Testis (tissue), 5 donors: ENCODE data around the gene ZNF146. TPM values are rescaled to one million over a fixed set of nuclear protein-coding genes. Genes with fewer than 3 reads are reported as not detected.
"Not testable (repeated sequence)": the region's sequence is repeated elsewhere in the genome, so short reads cannot be mapped to it uniquely, and the experiment has no call there.

Source experiments
- DNase-seq: peaks from one replicate; pipeline ENCODE4 v3.0.0-alpha.2; 2019
- H3K27ac ChIP-seq, 2 donors: fragments of 200-600 bp; sonication (generic); one replicate each; pipeline ENCODE4 v1.5.1; 2019
- H3K27me3 ChIP-seq: fragments of 200-600 bp; sonication (generic); one replicate; pipeline ENCODE4 v1.5.1; 2019
- H3K36me3 ChIP-seq: fragments of 200-600 bp; sonication (generic); one replicate; pipeline ENCODE4 v1.5.1; 2017; ENCODE audit warnings: low read depth; ENCODE audit errors: missing control alignments
- H3K4me1 ChIP-seq: fragments of 200-600 bp; sonication (generic); one replicate; pipeline ENCODE4 v1.5.1; 2019
- H3K4me3 ChIP-seq, 2 donors: fragments of 200-600 bp; sonication (generic); one replicate each; pipeline ENCODE4 v1.5.1; 2017 to 2019
- H3K9me3 ChIP-seq: fragments of 200-600 bp; sonication (generic); one replicate; pipeline ENCODE4 v1.5.1; 2017
- CTCF ChIP-seq, 3 experiments: fragments of 450-650 bp in 2 of 3; fragments of 200-600 bp in 1 of 3; sonication (generic) in 1 of 3; IDR thresholded peaks; one replicate each; pipeline ENCODE4 v1.5.1; 2016 to 2019; ENCODE audit warnings: antibody characterized with exemption in 3 of 3, mild to moderate bottlenecking in 2 of 3, moderate library complexity in 1 of 3
- POLR2A ChIP-seq: fragments of 450-650 bp; IDR thresholded peaks from one replicate; pipeline ENCODE4 v1.6.1; 2017; ENCODE audit warnings: antibody characterized with exemption, mild to moderate bottlenecking, moderate library complexity
- WGBS, 2 donors: methylation state at CpG; one replicate each; pipeline ENCODE4 v1.1.5; 2018; 5-methylcytosine and 5-hydroxymethylcytosine counted together
- intact Hi-C: fragments of 100-400 bp; cut with DNase I; formaldehyde crosslinking; loops from one replicate; pipeline ENCODE4 v1.15.1; 2023; ENCODE audit warnings: low total_unique reads
- long read RNA-seq, 2 donors: transcript quantifications; one replicate each; lab custom pipeline, GENCODE V29; 2026
- polyA plus RNA-seq: library from polyadenylated mRNA; stranded (reverse); fragments of 350-450 nt; fragmentation: Illumina TruSeq; extraction: RNeasy Lipid Tissue Mini Kit (QIAGEN cat#74804); gene quantifications from one replicate; pipeline ENCODE4 v1.2.3, GENCODE V29; 2014; ENCODE audit warnings: low read depth, low replicate concordance; ENCODE audit not compliant: insufficient read depth
- total RNA-seq, 2 donors: library from RNA; depleted of rRNA; stranded (reverse); fragments of >200 nt; gene quantifications; one replicate each; pipeline ENCODE4 v1.2.3, GENCODE V29; 2016

The ZNF146 gene
- total RNA-seq (10 to 100 TPM; 37.1 to 40.4 TPM), polyA plus RNA-seq (12.9 TPM)
- long read RNA-seq, donor 1, transcript ZNF146-202 (3 exons, 3,780 nt) = major isoform, 12 of 24 reads
- long read RNA-seq, donor 1, transcript ZNF146-201 (4 exons, 3,326 nt) = minor isoform, 8 of 24 reads
- long read RNA-seq, donor 1, partial matches to known transcripts = 0 of 24 reads
- long read RNA-seq, donor 1, other reads (novel, unspliced or antisense) = 0 of 24 reads
- long read RNA-seq, donor 2, transcript ZNF146-202 (3 exons, 3,780 nt) = minor isoform, 5 of 47 reads
- long read RNA-seq, donor 2, transcript ZNF146-201 (4 exons, 3,326 nt) = major isoform, 19 of 47 reads
- long read RNA-seq, donor 2, partial matches to known transcripts = 17 of 47 reads
- long read RNA-seq, donor 2, other reads (novel, unspliced or antisense) = 0 of 47 reads

DNA sequence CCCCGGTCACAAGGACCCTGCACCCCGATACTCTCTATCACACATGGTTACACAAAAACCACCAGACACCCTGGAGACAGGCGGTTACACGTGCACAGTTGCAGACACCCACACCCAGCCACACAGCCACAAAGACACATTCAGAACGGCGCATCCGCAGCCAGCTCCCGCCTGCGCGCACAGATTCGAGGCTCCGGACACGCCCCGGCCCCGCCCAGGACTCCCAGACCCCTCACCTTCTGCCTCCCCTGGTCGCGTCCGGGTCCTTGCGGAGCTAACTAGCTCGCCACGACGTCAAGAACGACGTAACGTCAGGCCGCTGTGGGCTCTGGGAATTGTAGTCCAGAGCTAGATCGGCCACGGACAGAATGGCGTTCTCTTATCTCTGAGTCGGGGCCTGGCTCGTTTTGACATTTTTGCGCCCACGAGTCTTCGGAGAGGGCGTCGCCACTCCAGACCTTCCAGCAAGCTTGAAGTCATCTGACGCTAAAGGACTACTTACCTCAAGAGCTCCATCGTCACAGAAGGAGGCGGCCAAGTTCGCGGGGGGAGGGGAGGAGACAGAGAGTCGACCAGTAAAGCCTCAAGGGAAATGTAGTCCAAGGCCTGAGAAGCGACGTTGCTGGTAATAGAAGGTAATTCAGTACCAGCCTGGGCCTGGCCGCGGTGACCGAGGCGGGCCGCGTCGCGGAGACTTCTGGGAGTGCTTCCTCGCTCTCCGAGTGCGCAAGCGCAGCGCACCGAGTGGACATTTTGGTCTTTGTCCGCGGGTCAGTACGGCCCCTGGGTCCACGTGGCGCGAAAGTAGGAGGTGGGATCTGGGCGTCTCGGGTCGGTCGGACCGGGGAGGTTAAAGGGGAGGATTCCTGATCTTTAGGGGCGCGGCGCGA lies at the start of gene ZNF146, which contains the start of gene ZNF565:
TSS of gene ZNF146 (plus strand) at position 721 of the 890 bp plus-strand sequence. CDS start 21,335 bp downstream, outside the sequence.
TSS of gene ZNF565 (minus strand) at position 280 of the 890 bp plus-strand sequence. CDS start 12,680 bp downstream, outside the sequence.
- Histone ChIP-seq H3K4me3 (peak within 1 kb of the TSS; percentile 74 to 79), H3K9me3 (no peaks in the 10 kb centered on the region), H3K36me3 (no peaks in the 10 kb centered on the region), H3K27me3 (no peaks in the 10 kb centered on the region), H3K27ac (peak within 1 kb of the TSS; percentile 86 to 97), H3K4me1 (peaks cover 3% of the 10 kb centered on the region)
- WGBS, 2 donors = 0 to 1% methylated on average over 32 to 61 of the region's 73 CpGs
- peak; percentile 99 for DNase-seq
- peak in 2 of 3 experiments; percentile 26 to 39 for TF ChIP-seq CTCF (IDR thresholded peaks at IDR 0.05)
- no peak for TF ChIP-seq POLR2A
- intact Hi-C loops = no loop called here

- H3K9me3 ChIP-seq = no peaks in the 10 kb centered on the region
- no peaks in the 10 kb centered on the region for H3K27me3 ChIP-seq
- H3K36me3 ChIP-seq = no peaks in the 10 kb centered on the region
- 49 to 53% methylated on average over 9 of the region's 9 CpGs for WGBS, 2 donors
- TF ChIP-seq POLR2A (no peak), CTCF (IDR thresholded peaks at IDR 0.05) (no peak)
- no peak for DNase-seq
- H3K4me3 ChIP-seq = no peak overlapping the region
- no peak overlapping the region for H3K27ac ChIP-seq
- intact Hi-C loops = no loop called here
- no peaks in the 10 kb centered on the region for H3K4me1 ChIP-seq
These were observed 45.7 kb upstream of the ZNF146 start for GRCh38 chr19:36169084-36169760.

GRCh38 chr19:36172852-36173251 lies 42.1 kb upstream of the ZNF146 start:
- intact Hi-C loops = loop anchor here (5.0 kb wide), 1 partner anchor 46 kb away; no protein-coding TSS in a partner anchor
- Histone ChIP-seq H3K27me3 (no peaks in the 10 kb centered on the region), H3K27ac (no peak overlapping the region), H3K4me1 (no peaks in the 10 kb centered on the region), H3K9me3 (no peaks in the 10 kb centered on the region), H3K4me3 (no peak overlapping the region), H3K36me3 (no peaks in the 10 kb centered on the region)
- no peak for DNase-seq
- no peak for TF ChIP-seq CTCF (IDR thresholded peaks at IDR 0.05)
- no peak for TF ChIP-seq POLR2A
- 94 to 96% methylated on average over 5 of the region's 5 CpGs for WGBS, 2 donors

DNA sequence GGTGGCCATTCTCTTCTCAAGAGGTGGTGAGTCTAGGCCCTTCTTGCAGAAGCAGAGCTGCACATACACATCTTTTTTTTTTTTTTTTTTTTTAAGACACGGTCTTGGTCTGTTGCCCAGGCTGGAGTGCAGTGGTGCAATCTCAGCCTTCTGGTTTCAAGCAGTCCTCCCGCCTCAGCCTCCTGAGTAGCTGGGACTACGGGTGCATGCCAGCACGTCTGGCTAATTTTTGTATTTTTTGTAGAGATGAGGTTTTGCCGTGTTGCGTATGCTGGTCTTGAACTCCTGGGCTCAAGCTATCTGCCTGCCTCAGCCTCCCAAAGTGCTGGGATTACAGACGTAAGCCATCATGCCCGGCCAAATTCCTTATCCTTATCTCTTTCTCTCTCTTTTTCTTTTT lies 41.1 kb upstream of the ZNF146 start:
- H3K36me3 ChIP-seq, H3K4me1 ChIP-seq, H3K9me3 ChIP-seq, H3K27ac ChIP-seq, DNase-seq, H3K27me3 ChIP-seq, H3K4me3 ChIP-seq: not testable (repeated sequence)
- 79 to 82% methylated on average over 8 of the region's 8 CpGs for WGBS, 2 donors
- intact Hi-C loops = loop anchor here (5.0 kb wide), 1 partner anchor 47 kb away; no protein-coding TSS in a partner anchor

GRCh38 chr19:36179077-36179476 lies 35.8 kb upstream of the ZNF146 start:
- WGBS, 2 donors = 37 to 76% methylated on average over 2 of the region's 2 CpGs
- H3K4me3 ChIP-seq, H3K9me3 ChIP-seq, DNase-seq, H3K27me3 ChIP-seq, H3K4me1 ChIP-seq, H3K36me3 ChIP-seq, H3K27ac ChIP-seq, intact Hi-C loops: not testable (repeated sequence)
